Natural killer cell (primary cell): Measurements from ENCODE around the gene STAMBP. TPM values are rescaled to one million over a fixed set of nuclear protein-coding genes. Genes with fewer than 3 reads are reported as not detected.

ENCODE experiments used
- ATAC-seq, 3 donors: fragments of 150-1000 bp in 2 of 3; fragments of 200-7000 bp in 1 of 3; cut with Tn5 transposase; 1 replicate in 1 of 3; 2 replicates in 2 of 3; pipeline ENCODE4 v1.10.0; 2021; ENCODE audit warnings: mild to moderate bottlenecking in 2 of 3, moderate library complexity in 2 of 3
- DNase-seq, 2 donors: peaks; one replicate each; pipeline versions ENCODE4 v3.0.0 to v3.0.0-alpha.2; 2013 to 2021; ENCODE audit warnings: mixed read lengths in 1 of 2
- H3K27ac ChIP-seq: one replicate; pipeline ENCODE4 v1.5.1; 2013; ENCODE audit warnings: mild to moderate bottlenecking, low read length
- H3K27me3 ChIP-seq: one replicate; pipeline ENCODE4 v1.6.1; 2013; ENCODE audit warnings: low read length; ENCODE audit not compliant: control insufficient read depth, insufficient read depth
- H3K36me3 ChIP-seq: one replicate; pipeline ENCODE4 v1.6.1; 2013; ENCODE audit warnings: low read length; ENCODE audit not compliant: control insufficient read depth, insufficient read depth
- H3K4me1 ChIP-seq: one replicate; pipeline ENCODE4 v1.6.1; 2013; ENCODE audit warnings: low read length; ENCODE audit not compliant: control insufficient read depth, insufficient read depth
- H3K4me3 ChIP-seq: one replicate; pipeline ENCODE4 v1.5.1; 2013; ENCODE audit warnings: low read length
- H3K9me3 ChIP-seq: one replicate; pipeline ENCODE4 v1.6.1; 2013; ENCODE audit warnings: low read length; ENCODE audit not compliant: control insufficient read depth, insufficient read depth
- H3K27ac Mint-ChIP-seq, 2 donors: one replicate each; pipeline ENCODE4 v1.8.0; 2022; ENCODE audit warnings: mild to moderate bottlenecking in 2 of 2, mixed read lengths in 2 of 2, moderate library complexity in 1 of 2
- H3K27me3 Mint-ChIP-seq, 2 donors: one replicate each; pipeline ENCODE4 v1.8.0; 2022; ENCODE audit warnings: low read depth in 2 of 2, mixed read lengths in 2 of 2
- H3K36me3 Mint-ChIP-seq: one replicate; pipeline ENCODE4 v1.8.0; 2022; ENCODE audit warnings: mixed read lengths
- H3K4me1 Mint-ChIP-seq, 2 donors: one replicate each; pipeline ENCODE4 v1.8.0; 2022; ENCODE audit warnings: mixed read lengths in 2 of 2
- H3K4me3 Mint-ChIP-seq: one replicate; pipeline ENCODE4 v1.8.0; 2022; ENCODE audit warnings: mild to moderate bottlenecking, moderate library complexity, mixed read lengths
- H3K9me3 Mint-ChIP-seq, 2 donors: one replicate each; pipeline ENCODE4 v1.8.0; 2022; ENCODE audit warnings: mixed read lengths in 2 of 2
- WGBS: methylation state at CpG from one replicate; pipeline ENCODE4 v1.1.7; 2013; ENCODE audit warnings: missing lambda C conversion rate; ENCODE audit not compliant: insufficient coverage; 5-methylcytosine and 5-hydroxymethylcytosine counted together
- intact Hi-C: fragments of 100-400 bp; cut with micrococcal nuclease; formaldehyde crosslinking; loops from one replicate; pipeline ENCODE4 v1.14.2; 2022
- total RNA-seq, 4 donors: library from RNA; stranded (reverse); fragments of 120-200 nt in 1 of 4; gene quantifications; one replicate each; pipeline versions ENCODE4 v1.2.3 to v1.2.4, GENCODE V29; 2013 to 2022
- TF ChIP-seq, protein P1 (sequence below): fragments of 200-600 bp; IDR thresholded peaks from one replicate; pipeline ENCODE4 v1.8.0; 2022; ENCODE audit warnings: antibody characterized with exemption

Gene STAMBP
- total RNA-seq, 3 donors from 2014 or later (not counting 1 experiment from before 2014, with no cell fraction given): 23.8 to 27.3 (median 25.3) TPM

DNA sequence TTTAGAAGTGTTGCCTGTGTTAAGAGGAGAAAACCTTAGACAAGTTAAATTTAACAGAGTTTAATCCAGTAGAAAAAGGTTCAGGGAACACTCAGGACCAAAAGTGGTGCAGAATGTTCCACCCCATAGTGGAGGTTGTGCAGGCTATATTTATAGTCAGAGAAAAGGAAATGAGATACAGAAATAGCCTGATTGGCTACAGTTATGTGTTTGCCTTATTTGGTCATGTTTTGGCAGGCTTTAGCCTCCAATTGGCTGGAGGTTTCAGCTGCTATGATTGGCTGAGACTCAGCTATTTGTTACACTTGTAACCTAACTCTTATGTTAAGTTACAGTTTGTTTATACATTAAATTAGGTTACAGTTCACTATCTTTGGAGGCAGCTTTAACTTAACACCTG, 4.2 kb downstream of the STAMBP start:
- Mint-ChIP-seq H3K27ac (peak overlapping the region in 1 of 2 donors; percentile 50), H3K9me3 (no peaks in the 10 kb centered on the region), H3K36me3 (peaks cover 8% of the 10 kb centered on the region)

DNA sequence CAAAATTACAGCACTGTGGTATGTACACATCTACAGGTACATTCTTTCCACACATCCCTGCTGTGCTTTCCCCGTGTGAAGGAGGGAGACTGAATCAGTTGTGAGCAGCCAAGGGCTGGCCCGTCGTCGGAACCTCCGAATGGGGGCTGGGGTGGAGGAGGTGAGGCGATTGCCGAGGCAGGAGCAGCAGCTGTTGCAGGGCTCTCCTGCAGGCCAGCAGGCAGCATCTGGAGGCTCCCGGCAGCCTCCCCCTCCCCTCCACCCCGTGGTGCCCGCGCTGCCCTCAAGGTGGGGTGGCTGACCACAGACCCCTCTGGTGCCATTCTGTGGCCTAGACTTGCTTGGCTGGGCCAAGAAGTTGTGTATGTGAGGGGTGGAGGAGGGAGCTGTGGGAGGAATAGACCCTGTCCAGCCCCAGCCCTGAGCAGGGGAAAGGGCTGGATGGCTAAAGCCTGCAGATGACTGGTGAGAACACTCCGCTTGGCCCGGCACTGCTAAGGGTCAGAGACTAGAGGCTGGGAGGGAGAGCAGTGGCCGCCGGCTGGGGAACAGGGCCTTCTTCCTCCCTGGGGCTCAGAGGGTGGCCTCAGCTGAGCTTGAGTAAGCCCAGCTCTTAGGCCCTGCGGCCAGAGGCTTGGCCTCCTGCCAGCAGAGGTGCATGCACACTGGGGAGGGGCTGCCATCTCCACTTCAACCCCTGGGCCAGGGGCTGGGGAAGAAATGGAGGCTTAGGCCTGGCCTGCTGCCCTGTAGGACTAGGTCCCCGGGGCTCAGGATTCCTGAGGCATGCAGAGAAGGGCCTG, 7.6 kb downstream of the STAMBP start:
- Mint-ChIP-seq H3K36me3 (peaks cover 8% of the 10 kb centered on the region), H3K4me1 (peaks cover 13 to 31% of the 10 kb centered on the region in 2 donors), H3K9me3 (no peaks in the 10 kb centered on the region), H3K27ac (no peak overlapping the region), H3K27me3 (no peaks in the 10 kb centered on the region), H3K4me3 (no peak overlapping the region)
- Histone ChIP-seq H3K27ac (no peak overlapping the region), H3K4me3 (no peak overlapping the region), H3K4me1 (no peaks in the 10 kb centered on the region), H3K27me3 (no peaks in the 10 kb centered on the region), H3K9me3 (no peaks in the 10 kb centered on the region), H3K36me3 (peaks cover 16% of the 10 kb centered on the region)
- DNase-seq (no peak), ATAC-seq (no peak)
- 94% methylated on average over 13 of the region's 17 CpGs for WGBS
- TF ChIP-seq, protein P1, sequence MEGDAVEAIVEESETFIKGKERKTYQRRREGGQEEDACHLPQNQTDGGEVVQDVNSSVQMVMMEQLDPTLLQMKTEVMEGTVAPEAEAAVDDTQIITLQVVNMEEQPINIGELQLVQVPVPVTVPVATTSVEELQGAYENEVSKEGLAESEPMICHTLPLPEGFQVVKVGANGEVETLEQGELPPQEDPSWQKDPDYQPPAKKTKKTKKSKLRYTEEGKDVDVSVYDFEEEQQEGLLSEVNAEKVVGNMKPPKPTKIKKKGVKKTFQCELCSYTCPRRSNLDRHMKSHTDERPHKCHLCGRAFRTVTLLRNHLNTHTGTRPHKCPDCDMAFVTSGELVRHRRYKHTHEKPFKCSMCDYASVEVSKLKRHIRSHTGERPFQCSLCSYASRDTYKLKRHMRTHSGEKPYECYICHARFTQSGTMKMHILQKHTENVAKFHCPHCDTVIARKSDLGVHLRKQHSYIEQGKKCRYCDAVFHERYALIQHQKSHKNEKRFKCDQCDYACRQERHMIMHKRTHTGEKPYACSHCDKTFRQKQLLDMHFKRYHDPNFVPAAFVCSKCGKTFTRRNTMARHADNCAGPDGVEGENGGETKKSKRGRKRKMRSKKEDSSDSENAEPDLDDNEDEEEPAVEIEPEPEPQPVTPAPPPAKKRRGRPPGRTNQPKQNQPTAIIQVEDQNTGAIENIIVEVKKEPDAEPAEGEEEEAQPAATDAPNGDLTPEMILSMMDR: no peak
- intact Hi-C loops: no loop called here

More for the DNA sequence above, 4.2 kb downstream of the STAMBP start:
- H3K4me1 Mint-ChIP-seq: peaks cover 37 to 40% of the 10 kb centered on the region in 2 donors
- intact Hi-C loops: no loop called here
- ATAC-seq: no peak
- no peaks in the 10 kb centered on the region for H3K27me3 Mint-ChIP-seq
- Histone ChIP-seq H3K36me3 (peaks cover 16% of the 10 kb centered on the region), H3K4me3 (no peak overlapping the region), H3K27me3 (no peaks in the 10 kb centered on the region), H3K27ac (no peak overlapping the region), H3K9me3 (no peaks in the 10 kb centered on the region), H3K4me1 (peaks cover 17% of the 10 kb centered on the region)
- TF ChIP-seq, protein P1: no peak
- DNase-seq: no peak
- H3K4me3 Mint-ChIP-seq: no peak overlapping the region

DNA sequence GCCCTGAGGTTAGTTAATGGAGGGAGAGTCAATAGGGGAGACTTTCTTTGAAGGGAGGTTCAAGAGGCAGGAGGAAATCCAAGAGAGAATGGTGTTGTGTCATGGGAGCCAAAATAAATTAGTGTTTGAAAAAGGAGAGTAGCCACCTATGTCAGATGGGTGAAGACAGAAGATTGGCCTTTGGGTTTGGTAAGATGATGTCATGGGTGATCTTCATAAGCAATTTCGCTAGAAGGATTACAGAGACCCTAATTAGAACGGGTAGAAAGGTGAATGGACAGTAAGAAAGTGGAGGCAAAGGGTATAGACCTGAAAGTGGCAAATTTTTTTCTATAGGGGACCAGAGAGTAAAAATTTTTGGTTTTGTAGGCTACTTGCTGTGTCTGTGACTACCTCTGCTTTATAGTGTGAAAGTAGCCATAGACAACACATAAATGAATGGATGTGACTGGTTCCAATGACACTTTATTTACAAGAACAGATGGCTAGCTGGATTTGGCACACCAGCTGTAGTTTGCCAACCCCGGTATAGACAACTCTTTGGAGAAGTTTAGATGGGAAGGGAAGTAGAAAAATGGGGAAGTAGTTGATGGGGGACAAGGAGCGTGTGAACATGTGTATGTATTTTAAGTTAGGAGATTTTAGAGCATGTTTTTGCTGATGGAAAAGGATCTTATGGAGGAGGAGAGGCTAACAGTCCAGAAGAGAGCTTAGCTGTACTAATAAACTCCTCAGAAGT, 9.3 kb downstream of the STAMBP start:
- no peaks in the 10 kb centered on the region for H3K27me3 ChIP-seq
- Mint-ChIP-seq H3K4me1 (peaks cover 19 to 36% of the 10 kb centered on the region in 2 donors), H3K9me3 (no peaks in the 10 kb centered on the region), H3K27ac (no peak overlapping the region), H3K36me3 (peaks cover under 1% of the 10 kb centered on the region), H3K4me3 (no peak overlapping the region), H3K27me3 (no peaks in the 10 kb centered on the region)
- DNase-seq (no peak), ATAC-seq (no peak)
- intact Hi-C loops: no loop called here
- no peaks in the 10 kb centered on the region for H3K4me1 ChIP-seq
- H3K4me3 ChIP-seq: no peak overlapping the region
- no peak overlapping the region for H3K27ac ChIP-seq
- TF ChIP-seq, protein P1: no peak
- H3K36me3 ChIP-seq: peaks cover 13% of the 10 kb centered on the region
- no peaks in the 10 kb centered on the region for H3K9me3 ChIP-seq
- WGBS: 76% methylated on average over 4 of the region's 4 CpGs
